ENCODE measurements around the gene GJA1.
A peak's percentile ranks its signal among the peaks of the same experiment; 100 is the strongest.
"Not testable (repeated sequence)": the region's sequence is repeated elsewhere in the genome, so short reads cannot be mapped to it uniquely, and the experiment has no call there.

GJA1 gene

DNA sequence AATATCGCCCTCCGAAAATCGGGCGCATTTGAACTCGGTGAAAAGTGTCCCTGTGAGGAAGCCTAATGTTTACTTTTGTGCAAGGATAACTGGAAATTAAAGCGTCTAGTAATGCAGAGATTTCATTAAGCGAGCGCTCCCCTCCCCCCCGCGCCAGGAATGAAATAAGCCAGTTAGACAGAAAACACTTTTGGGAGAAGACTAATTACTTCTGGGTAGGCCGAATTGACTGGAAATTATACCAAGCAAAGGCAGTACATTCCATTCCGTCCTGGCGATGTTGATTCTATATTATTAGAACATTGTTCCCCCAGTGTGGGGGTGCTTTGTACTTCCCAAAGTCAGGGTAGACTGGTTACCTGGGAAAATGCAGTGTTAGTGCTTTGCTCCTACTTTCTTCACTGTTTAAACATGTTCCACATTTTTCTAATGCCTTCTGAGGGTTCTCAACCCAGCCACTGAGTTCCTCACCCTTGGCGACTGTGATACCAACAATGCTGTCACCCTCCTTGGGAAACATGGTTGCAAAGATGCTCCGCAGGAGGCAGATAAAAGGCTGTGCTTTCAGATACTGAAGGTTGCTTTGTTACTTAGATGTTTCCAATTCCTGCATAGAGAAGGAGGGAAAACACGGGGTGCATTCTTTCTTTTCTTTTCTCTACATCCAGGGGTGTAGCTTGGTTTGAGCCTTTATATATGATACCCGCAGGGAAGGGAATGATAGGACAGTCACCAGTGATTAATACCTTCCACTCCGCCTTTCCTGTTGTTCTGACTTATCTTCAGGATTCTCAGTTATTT lies 2.6 kb downstream of the GJA1 start:
- peak in 1 of 2 donors; percentile 11 for DNase-seq

DNA sequence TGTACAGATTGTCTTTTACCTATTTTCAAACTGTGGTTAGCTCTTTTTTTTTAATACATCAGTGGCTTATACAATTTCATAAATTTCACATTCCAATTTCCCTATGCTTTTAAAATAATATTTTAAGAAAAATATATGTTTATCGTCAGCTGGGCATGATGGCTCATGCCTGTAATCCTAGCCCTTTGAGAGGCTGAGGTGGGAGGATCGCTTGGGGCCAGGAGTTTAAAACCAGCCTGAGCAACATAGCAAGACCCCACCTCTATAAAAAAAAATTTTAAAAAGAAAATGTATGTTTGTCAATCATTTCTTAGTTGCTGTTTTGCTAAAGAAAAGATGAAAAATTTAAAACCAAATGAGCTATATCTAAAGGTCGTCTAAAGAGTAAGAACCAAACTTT lies 3.4 kb downstream of the GJA1 start:
- no peak for DNase-seq

DNA sequence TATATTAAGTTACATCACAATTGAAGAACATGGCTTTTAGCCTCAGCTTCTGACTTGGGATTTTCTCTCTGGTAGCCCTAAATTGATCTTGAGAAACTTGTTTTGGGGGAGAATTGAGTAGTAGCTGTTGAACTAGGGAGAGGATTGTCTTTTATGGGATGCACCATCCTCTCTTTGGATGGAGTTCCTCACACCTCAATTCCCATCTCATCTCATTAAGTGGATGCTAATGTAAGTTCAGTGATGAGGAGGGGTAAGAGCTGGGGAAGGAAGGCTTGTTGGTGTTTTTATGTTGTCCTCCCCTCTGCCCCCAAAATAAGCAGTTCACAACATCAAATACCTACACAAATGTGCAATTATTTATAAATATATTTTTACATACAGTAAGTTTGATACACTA lies 4.0 kb downstream of the GJA1 start:
- no peak for DNase-seq

DNA sequence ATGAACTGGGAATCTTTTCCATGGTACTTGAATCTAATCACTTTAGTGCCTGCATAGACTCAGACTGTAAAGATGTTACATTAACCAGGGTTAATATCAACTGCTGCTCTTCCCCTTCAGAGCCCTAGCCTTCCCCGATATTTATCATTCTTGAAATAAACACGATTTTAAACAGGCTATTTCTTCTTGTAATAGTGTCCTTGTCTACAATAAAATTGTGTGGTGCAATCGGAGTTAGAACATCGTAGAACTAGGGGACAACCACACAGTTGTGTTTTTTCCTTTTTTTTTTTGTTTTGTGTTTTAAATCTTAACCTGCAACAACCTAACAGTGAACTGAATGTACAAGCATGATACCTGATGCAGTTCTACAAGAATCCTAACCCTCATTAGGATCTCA lies 4.5 kb downstream of the GJA1 start:
- DNase-seq: no peak

DNA sequence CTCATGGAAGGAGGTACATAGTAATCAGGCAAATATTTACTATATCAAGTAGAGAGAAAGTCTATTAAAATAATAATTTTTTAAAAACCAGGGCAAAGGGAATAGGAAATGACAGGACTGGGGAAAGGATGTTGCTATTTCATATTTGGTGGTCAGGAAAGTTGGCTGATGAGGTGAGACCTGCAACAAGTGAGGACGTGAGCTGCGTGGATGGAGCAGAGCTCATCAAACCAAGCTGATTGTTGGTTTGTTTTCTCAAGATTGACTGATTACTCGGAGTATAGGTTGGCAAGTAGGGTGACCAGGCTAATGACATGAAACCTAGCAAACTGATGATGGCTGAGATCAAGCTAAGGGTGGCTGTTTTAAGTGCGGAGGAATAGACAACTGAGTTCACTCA lies 6.0 kb downstream of the GJA1 start:
- no peak for DNase-seq

DNA sequence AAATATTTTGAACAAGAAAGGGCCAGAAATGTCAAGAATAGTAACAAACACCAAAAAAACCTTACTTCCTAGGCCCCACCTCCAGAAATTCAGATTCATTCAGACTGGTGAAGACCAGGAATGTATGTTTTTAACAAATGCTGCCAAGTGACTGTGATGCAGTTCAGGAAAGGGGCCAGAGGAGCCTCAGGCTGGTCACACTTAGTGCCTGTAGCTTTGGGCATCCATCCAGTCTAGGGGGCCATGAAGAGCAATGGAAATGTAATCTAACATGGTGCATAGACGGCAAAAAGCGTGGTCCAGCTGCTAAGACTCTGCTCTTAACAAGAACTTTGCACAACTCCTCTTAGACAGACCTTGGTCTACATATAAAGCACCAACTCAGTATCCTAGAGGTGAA lies 7.1 kb downstream of the GJA1 start:
- DNase-seq: no peak

DNA sequence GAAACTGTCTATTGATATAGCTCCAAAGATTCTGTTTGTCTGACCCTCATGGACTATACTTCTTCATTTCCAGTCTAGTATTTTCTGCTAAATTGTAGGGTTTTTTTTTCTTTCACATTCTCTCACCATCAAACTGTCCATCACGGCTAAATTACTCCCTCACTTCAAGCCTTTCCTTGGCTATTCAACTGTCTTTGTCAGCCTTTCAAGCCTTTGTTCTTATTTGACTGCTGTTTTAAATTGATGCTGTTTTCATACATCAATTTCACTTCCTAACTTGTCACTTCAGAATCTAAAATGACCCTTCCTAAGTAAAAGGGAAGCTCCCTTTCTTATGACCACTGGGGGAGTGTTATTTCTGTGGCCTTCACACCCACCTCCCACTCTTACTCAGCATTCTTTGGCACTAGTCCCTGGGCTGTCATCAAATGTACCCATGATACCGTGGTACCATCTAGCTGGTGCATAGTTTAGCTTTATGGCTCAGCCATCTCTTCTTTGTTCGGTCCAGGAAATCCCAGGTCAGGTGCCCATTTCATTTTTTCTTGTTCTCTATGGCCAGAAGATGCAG lies 8.6 kb downstream of the GJA1 start:
- no peak for DNase-seq

DNA sequence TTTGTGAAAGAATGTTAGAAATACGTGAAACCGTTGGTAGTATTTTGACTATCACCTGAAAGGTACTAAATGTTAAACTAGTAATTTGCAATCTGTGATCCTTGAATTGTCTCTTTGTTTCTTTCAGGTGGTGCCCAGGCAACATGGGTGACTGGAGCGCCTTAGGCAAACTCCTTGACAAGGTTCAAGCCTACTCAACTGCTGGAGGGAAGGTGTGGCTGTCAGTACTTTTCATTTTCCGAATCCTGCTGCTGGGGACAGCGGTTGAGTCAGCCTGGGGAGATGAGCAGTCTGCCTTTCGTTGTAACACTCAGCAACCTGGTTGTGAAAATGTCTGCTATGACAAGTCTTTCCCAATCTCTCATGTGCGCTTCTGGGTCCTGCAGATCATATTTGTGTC lies 11.3 kb downstream of the GJA1 start:
- not testable (repeated sequence) for DNase-seq

DNA sequence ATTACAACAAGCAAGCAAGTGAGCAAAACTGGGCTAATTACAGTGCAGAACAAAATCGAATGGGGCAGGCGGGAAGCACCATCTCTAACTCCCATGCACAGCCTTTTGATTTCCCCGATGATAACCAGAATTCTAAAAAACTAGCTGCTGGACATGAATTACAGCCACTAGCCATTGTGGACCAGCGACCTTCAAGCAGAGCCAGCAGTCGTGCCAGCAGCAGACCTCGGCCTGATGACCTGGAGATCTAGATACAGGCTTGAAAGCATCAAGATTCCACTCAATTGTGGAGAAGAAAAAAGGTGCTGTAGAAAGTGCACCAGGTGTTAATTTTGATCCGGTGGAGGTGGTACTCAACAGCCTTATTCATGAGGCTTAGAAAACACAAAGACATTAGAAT lies 12.3 kb downstream of the GJA1 start:
- not testable (repeated sequence) for DNase-seq

DNA sequence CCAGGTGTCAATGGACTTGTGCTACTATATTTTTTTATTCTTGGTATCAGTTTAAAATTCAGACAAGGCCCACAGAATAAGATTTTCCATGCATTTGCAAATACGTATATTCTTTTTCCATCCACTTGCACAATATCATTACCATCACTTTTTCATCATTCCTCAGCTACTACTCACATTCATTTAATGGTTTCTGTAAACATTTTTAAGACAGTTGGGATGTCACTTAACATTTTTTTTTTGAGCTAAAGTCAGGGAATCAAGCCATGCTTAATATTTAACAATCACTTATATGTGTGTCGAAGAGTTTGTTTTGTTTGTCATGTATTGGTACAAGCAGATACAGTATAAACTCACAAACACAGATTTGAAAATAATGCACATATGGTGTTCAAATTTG lies 13.1 kb downstream of the GJA1 start:
- DNase-seq: not testable (repeated sequence)

DNA sequence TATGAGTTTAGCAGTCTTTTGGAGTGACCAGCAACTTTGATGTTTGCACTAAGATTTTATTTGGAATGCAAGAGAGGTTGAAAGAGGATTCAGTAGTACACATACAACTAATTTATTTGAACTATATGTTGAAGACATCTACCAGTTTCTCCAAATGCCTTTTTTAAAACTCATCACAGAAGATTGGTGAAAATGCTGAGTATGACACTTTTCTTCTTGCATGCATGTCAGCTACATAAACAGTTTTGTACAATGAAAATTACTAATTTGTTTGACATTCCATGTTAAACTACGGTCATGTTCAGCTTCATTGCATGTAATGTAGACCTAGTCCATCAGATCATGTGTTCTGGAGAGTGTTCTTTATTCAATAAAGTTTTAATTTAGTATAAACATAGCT lies 13.9 kb downstream of the GJA1 start:
- no peak for DNase-seq

DNA sequence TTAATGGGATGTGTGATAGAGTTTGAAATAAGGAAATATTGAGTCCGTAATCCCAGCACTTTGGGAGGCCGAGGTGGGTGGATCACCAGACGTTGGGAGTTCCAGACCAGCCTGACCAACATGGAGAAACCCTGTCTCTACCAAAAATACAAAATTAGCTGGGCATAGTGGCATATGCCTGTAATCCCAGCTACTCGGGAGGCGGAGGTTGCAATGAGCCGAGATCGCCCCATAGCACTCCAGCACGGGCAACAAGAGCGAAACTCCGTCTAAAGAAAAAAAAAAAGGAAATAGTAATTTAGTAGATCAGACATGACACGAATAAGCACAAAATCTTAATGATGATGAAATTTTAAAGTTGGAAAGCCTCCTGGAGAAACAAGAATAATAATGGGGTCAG lies 14.8 kb downstream of the GJA1 start:
- DNase-seq: no peak

DNA sequence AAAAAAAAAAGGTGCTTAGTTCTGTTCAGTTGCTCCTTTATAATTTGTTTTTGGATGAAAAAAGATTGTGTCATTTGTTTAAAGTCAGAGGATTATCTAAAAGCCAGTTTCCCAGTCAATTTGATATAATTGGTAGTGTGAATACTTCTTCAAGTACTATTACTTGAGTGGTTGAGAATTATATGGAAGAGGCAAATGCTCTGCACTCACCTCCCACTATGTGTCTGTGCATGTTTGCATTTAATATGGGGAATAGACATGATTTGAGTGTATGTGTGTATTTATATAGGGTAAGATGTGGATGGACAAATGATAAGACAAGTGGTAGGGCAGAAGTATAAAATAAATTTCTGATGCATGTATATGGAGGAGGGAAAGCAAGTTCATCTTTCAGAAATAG lies 15.8 kb downstream of the GJA1 start:
- DNase-seq: no peak

DNA sequence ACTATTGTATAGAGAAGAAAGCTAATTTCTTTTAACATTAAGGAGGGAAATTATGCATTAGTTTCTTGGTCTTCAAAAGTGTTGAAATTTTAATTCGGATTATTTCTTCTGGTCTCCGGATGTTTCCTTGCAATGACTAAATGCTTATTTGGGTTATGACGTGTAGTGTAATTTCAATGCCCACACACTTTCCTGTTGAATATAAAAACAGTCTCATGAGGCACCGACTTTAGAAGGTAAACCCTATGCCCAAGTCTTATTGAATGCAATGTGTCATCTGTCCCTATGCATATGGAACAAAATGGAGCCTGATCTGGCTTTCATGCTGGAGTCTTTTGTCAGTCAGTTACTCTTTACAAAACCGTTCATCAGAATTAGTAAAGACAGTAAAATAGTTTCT lies 17.7 kb downstream of the GJA1 start:
- DNase-seq: no peak

DNA sequence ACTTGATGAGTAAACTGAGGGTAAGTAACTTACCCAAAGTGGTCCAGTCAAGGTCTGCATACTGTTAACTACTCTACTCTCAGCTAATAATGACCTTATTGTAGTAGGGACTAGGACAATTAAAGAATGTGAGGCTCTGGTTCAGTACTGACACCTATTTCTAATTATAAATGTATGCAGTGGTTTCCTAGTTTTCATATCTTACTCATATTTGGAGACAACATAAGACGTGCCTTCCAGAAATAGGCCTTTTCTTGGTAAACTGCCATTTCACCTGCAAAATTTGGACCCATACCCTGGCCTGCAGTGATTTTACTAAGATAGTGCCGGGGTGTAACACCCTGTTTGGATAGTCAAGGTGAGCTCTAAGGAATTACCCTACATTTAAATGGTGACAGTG lies 24.7 kb downstream of the GJA1 start:
- DNase-seq: no peak

DNA sequence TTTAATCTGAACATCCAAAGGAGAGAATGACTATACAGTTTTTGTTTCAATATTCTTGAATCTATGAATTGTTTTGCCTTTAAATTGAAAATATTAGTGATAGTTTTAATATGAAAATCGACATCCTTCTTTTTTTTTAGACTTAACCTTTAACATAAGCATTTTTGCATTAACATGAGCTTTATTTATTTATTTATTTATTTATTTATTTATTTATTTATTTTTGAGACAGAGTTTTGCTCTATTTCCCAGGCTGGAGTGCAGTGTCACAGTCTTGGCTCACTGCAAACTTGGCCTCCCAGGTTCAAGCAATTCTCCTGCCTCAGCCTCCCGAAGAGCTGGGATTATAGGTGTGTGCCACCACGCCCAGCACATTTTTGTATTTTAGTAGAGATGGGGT lies 27.6 kb downstream of the GJA1 start:
- DNase-seq: no peak

DNA sequence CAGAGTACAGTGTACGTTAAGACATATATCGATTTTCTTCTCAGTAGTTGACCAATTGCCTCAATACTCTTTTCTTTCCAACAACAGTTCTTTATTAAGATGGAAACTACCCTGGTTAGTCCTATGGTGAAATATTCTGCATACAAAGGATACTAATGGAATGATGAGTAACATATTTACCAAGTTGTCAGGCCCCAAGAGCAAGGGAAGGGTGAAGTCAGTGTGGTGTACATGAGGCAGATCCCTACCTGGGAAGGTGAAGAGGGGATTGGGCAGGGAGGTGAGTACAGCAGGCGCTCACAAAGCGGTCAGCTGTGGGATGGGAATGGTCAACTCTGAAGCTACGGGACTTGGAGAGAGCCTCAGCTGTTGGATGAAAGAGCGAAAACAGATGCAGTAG lies 29.7 kb downstream of the GJA1 start:
- no peak for DNase-seq

DNA sequence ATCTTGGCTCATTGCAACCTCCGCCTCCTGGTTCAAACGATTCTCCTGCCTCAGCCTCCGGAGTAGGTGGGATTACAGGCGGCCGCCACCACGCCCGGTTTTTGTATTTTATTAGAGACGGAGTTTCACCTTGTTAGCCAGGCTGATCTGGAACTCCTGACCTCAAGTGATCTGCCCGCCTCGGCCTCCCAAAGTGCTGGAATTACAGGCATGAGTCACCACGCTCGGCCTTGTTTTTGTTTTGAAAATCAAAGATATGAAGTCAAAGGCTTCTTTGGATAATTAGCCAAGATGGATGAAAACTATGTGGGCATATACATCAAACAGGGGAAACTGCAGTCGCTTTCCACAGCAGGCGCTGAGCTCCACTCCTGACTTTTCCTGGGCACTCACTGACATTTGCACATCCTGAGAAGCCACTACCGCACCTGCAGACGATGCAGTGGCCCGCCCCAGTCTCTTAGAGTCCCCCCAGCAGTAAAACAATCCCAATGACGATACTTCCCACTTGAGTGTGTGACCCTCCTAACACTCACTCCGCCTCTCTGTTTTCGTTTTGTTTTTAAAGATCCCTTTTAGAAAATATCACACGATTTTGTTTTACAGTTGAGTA lies 44.1 kb downstream of the GJA1 start:
- DNase-seq: no peak

DNA sequence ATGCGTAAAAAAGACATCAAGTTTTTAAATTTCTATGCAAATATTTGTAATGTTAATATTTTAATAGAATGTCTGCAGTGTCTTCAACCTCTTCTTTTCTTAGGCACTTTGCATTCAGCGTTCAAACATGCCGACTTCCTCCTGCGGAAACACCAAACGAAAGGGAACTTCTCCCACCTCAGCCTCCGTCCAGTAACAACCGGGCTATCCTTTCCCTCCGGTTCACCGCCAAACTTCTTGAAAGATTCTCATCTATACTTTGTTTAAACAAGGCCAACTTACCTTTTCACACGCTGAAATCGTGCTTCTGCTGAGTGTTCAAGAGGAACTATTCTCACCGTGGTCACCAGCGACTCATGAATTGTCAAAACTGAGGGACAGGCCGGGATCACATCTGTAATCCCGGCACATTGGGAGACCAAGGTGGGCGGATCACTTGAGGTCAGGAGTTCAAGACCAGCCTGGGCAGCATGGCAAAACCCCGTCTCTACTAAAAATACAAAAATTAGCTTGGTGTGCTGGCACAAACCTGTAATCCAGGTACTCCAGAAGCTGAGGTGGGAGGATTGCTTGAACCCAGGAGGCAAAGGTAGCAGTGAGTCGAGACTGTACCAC lies 44.8 kb downstream of the GJA1 start:
- no peak for DNase-seq

DNA sequence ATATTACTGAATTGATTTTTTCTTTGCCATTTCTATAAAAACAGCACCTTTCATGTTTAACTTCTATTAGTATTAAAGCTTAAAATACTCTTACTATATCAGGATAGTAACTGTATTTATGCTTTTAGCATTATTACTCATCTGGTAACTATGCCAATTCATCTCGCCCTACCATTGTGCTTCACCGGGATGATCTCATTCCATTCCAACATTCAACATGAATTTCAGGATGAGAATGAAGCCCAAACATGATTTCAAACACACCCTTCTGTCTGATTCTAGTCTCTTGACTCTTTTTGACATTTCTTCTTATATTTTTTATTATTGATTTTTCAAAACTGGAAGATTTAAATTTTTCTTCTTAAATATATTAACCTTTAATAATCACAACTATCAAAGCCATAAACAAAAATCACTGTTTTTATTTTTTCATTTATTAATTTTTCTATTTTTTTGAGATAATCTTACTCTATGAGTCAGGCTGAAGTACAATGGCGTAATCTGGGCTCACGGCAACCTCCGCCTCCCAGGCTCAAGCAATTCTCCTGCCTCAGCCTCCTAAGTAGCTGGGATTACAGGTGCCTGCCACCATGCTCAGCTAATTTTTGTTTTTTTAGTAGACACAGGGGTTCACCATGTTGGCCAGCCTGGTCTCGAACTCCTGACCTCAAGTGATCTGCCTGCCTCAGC lies 46.7 kb downstream of the GJA1 start:
- DNase-seq: no peak

DNA sequence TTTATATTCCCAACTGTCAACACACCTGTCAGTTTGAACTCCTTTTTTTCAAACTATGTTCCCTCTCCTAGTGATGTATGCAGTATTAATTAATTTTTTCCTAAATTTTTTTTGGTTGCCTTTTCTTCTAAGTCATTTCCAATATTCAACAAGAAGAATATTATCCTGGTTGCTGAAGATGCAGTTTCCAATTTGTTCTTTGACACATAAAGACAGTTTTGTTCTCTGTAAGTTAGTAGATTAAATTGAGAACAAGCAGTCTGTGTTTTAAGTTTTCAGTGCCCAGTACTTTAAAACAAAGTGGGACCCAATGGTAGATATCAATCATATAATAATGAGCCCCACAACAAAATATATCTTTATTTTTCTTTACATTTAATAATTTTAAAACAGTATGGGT lies 47.3 kb downstream of the GJA1 start:
- no peak for DNase-seq

DNA sequence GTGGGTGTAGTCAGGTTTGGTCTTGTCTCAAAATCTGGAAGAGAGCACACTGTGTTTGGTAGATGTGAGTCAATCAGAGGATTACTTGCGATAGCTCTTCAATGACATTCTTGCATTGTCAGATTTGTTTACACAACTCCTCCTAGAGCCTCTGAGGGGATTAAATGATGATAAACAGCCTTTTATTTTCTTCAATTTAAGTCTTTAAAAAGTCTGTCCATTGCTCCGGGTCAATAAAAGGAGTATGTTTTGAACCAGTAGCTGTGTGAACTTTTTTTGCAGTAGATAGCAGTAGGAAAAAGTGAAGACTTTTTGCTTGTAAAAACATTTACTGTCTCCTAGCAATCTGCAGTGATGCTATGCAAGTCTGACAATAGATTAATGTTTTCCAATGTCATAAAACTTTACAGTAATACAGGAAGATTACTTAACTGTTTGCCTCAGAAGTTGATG lies 49.9 kb downstream of the GJA1 start:
- no peak for DNase-seq

DNA sequence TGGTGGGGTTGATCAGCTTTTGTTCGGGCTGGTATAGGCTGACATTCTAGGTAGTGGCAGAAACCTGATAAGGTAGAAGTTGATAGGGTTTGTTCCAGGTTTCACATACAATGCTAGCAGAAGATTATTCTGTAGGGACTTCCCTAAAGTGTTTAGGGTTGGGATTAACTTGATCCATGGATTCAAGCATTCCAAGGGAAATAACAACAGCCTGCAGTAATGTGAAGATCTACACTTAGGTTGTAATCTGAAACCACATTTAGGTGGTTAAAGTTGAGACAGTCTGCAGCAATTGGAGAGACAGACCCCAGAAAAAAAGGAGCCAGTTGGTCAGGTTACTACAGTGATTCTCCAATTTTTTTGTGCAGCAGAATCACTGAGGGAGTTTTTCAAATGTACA lies 56.1 kb downstream of the GJA1 start:
- DNase-seq: no peak

Measured in hippocampal formation (tissue), 2 donors.